GM18867 (cell line): ENCODE measurements around the gene ZNF805.
A peak's percentile ranks its signal among the peaks of the same experiment; 100 is the strongest.
"Not testable (repeated sequence)": the region's sequence is repeated elsewhere in the genome, so short reads cannot be mapped to it uniquely, and the experiment has no call there.

Experiments used
- ATAC-seq: cut with Tn5 transposase; IDR thresholded peaks from one replicate; pipeline ENCODE4 v1.9.1; 2021; ENCODE audit warnings: mild to moderate bottlenecking, moderate library complexity; ENCODE audit not compliant: unreplicated experiment

Gene ZNF805

GRCh38 chr19:57240311-57241090 lies at the start of gene ZNF805:
ZNF805 (plus strand) TSS chr19:57240632; CDS start chr19:57240892, 260 bp downstream.
- ATAC-seq = peak; percentile 92

- peak; percentile 95 for ATAC-seq
Measured at GRCh38 chr19:57191141-57192076, 49.0 kb upstream of the ZNF805 start, which contains the start of gene ZNF264. ZNF264 (plus strand) TSS chr19:57191500; CDS start chr19:57191914, 414 bp downstream.

- no peak for ATAC-seq
Measured at GRCh38 chr19:57192077-57192420, 48.4 kb upstream of the ZNF805 start.

GRCh38 chr19:57192993-57193392 lies 47.4 kb upstream of the ZNF805 start:
- ATAC-seq = no peak

- not testable (repeated sequence) for ATAC-seq
Measured at GRCh38 chr19:57197874-57198273, 42.6 kb upstream of the ZNF805 start.

GRCh38 chr19:57202160-57202559 lies 38.3 kb upstream of the ZNF805 start:
- ATAC-seq = no peak

- ATAC-seq = no peak
Measured at GRCh38 chr19:57210381-57210780, 30.1 kb upstream of the ZNF805 start.

GRCh38 chr19:57212109-57212508 lies 28.3 kb upstream of the ZNF805 start:
- ATAC-seq = no peak

- ATAC-seq = no peak
Measured at GRCh38 chr19:57227502-57227901, 12.9 kb upstream of the ZNF805 start.

- ATAC-seq = no peak
Measured at GRCh38 chr19:57231686-57232085, 8.7 kb upstream of the ZNF805 start.

DNA sequence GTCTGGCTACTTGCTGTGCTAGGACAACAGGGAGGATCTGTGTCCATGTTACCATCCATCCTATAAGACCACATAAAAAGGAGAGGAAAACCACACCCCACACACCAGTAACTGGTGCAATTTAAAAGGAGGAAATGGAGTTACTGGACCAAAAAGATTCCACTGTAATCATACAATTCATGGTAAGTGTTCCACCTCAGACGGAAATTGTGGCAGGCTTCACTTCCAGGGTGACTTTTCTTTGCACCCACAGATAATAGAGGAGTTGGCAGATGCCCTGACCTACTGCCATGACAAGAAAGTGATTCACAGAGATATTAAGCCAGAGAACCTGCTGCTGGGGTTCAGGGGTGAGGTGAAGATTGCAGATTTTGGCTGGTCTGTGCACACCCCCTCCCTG lies 7.2 kb upstream of the ZNF805 start:
- ATAC-seq = no peak

DNA sequence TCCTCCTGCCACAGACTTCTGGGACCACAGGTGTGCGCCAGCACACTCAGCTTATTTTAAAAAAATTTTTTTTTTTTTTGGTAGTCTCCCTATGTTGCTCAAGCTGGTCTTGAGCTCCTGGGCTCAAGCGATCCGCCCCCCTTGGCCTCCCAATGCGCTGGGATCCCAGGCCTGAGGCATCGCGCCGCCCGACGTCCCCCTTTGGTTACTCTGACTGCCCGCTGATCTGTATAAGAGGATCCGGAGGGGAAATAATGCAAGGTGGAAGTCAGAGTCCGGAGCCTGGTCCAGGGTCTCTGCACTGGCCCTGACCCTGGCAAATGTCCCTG lies 486 bp upstream of the ZNF805 start:
- ATAC-seq = no peak

DNA sequence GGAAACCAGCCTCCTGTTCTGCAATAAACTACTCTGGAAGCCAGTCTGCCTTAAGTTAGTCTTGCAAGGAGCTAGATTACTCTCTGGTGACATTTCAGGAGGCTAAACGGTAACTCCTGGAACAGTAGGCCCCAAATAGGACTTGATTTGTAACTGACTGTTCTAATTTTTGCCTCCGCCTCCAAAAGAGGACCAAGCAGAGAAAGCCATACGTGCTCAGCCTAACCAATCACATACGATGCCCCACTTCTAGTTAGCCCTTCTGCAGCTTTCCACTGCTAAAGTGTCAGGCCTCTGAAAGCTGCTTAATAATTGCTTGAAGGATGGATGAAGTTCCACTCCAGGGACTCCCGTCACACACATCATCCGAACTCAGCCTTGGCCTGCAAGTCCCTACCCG lies 744 bp downstream of the ZNF805 start:
- no peak for ATAC-seq

DNA sequence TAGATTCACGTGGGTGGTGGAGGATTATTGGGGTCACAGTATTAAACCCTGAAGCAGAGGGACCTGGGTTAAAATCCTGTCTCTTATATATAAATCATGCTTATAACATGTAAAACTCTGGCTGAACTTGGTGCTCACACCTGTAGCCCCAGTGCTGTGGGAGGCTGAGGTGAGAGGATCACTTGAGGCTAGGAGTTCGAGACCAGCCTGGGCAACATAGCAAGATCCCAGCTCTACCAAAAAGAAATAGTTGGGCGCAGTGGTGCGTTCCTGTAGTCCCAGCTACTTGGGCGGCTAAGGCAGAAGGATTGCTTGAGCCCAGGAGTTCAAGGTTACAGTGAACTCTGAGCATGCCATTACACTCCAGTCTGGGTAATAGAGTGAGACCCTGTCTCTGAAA lies 2.4 kb downstream of the ZNF805 start:
- ATAC-seq = no peak

DNA sequence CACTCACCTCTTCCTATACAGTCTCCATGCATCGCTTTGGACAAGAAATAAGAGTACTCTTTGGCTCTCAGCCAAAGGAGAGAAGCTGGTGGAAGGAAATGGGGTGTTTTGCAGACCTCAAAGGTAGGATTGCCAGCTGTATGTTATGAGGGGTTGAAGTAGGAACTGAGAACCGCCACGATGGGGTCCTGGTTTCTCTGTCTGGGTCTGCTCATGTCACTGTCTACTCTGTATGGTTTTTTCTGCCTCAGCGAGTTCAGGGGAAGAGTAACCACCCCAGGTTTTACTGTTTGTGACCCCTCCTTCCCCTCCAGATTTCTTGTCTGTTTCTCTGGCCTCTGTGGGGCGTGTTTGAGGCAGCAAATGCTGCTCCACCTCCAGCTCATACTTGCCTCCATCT lies 4.1 kb downstream of the ZNF805 start:
- ATAC-seq = no peak

- no peak for ATAC-seq
Measured at GRCh38 chr19:57245066-57245465, 4.6 kb downstream of the ZNF805 start.

- no peak for ATAC-seq
Measured at GRCh38 chr19:57245959-57246358, 5.5 kb downstream of the ZNF805 start.

DNA sequence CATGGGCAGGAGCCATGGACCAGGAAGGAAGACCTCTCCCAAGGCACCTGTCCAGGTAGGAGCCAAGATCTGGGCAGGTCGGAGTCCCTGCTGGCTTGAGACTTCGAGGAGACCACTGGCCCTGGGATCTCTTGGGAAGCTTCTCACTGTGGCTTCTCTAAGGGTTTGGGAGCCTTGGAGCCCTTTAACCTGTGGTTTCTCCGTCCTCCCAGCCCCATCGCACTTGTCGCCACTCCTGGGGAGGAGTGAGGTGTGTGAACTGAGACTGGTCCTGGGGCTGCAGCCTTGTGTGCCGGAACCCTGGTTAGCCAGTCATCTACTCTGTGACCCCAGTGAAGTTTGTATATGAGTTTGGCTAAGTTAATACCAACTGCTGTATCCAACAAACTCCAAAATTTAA lies 8.2 kb downstream of the ZNF805 start:
- no peak for ATAC-seq

DNA sequence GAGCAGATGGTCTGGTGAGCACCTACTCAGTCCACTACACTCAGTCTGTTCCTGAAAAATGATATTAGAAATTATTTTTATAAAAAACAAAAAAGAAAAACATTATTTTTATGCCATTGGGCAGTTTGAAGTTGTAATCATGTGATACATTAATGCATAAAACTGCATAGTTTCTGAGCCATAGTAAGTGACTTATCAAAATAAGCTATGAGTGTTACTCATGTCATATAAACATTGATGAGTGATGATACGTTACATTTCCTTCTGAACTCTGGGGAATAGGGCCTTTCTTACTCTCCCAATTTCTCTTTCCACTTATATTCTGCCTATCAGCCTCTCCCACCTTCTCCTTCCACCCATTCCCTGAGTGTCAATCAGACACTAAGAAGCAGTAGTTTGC lies 8.9 kb downstream of the ZNF805 start:
- ATAC-seq = no peak

DNA sequence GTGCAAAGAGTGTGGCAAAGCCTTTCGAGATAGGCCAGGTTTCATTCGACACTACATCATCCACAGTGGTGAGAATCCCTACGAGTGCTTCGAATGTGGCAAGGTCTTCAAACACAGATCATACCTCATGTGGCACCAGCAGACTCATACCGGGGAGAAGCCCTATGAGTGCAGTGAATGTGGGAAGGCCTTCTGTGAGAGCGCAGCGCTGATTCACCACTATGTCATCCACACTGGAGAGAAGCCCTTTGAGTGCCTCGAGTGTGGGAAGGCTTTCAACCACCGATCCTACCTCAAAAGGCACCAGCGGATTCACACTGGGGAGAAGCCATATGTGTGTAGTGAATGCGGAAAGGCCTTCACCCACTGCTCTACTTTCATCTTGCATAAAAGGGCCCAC lies 13.3 kb downstream of the ZNF805 start:
- not testable (repeated sequence) for ATAC-seq

GRCh38 chr19:57262044-57262443 lies 21.6 kb downstream of the ZNF805 start:
- ATAC-seq = no peak

- no peak for ATAC-seq
Measured at GRCh38 chr19:57263244-57263741, 22.9 kb downstream of the ZNF805 start.
